GM21526 (cell line): ENCODE data around the gene ZNRF1.
"Not testable (repeated sequence)": the region's sequence is repeated elsewhere in the genome, so short reads cannot be mapped to it uniquely, and the experiment has no call there.

Source experiments
- ATAC-seq: cut with Tn5 transposase; IDR thresholded peaks from one replicate; pipeline ENCODE4 v1.9.1; 2021; ENCODE audit warnings: moderate library complexity; ENCODE audit not compliant: unreplicated experiment, low FRiP score

The ZNRF1 gene

DNA sequence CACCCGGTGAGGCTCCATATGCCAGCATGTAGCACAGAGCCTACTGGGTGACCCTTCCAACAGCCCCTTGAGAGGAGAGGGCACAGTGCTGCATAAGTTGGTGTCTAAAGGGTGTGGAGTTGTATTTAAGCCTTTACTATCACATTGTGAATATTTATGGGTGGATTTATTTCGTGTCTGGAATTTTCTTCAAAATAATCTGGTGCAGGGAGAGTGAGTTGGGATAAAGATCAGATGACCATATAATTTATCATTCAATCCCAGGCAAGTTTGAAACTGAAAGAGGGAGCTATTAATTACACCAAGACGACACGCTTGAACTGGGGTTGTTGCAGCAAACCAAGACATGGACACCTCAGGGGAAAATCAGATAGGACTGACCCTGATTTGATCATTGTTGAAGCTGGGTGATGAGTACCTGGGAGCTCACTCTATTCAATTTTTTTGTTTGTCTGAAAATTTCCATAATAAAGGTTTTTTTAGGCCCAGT lies 75.5 kb downstream of the ZNRF1 start:
- no peak for ATAC-seq

DNA sequence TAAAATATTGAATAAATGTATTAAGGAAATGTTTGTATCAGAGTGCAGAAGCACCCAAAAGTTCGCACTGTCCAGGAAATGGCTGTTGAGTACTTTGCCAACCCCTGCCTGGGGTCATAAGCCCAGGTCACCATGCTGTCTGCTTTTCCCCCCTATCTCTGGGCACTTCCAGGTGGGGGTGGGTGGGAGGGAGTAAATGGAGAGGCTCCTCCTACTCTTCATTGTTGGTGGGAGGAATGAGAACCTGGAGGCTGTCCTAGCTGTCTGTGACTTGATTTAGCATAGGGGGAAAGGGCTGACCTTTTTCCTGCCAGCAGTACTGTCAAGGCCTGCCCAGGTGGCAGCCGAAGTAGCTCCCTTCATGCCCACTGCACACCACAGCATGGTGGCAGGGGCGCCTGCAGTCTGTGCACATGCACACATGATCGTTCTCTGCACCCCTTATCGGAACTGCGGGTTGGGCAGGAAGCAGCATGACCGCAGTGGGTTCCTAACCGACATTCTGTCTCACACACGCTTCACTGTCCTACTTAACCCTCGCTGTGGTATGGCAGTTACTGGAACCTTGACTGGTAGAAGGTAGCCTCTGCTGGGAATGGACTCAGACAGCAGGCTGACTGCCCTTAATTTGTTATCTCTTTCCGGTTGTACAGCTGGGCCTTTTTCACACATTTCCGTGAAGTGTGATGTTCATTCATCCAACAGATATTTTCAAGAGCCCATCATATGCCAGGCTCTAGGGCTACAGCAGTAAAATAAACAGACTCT lies 76.3 kb downstream of the ZNRF1 start:
- ATAC-seq, result peak; percentile 96

DNA sequence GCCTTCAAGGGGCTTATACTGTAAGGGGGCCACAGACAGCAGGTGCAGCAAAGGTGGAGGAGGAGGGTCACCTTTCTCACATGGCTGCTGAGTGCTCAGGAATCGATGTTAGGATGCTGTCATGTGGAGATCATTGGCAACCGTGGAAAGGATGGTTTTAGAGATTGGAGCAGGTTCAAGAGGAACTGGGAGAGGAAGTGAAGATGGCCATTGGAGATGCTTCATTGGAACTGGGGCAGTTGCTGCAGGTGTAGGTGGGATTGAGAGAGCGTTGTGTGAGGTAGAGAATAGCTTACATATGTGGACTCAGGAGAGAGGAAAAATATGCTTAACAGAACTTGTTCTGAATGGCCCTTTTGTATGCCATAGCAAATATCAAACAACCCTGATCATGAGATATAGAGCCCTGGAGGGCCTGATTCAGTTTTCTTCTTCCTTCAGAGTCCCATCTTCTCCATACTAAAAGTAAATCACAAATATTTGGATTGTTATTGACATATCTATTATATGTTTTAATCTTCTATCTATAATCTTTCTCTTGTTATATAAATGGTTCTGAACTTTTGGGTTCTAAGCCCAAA lies 77.0 kb downstream of the ZNRF1 start:
- ATAC-seq, result no peak

DNA sequence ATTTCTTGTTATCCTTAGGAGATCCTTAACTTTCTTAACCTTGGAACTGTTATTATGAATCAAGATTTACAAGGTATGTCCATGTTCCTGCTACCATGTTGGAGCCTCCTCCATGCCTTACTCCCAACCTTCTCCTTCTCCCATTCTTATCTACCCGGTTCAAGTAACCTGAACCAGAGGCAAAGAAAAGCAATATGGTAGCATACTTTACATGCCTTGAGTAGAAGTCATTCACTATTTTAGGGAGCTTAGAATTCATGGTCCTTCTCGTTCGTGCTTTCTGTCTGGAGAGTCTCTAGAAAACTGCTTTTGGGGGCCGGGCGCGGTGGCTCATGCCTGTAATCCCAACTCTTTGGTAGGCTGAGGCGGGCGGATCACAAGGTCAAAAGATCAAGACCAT lies 80.1 kb downstream of the ZNRF1 start:
- no peak for ATAC-seq

DNA sequence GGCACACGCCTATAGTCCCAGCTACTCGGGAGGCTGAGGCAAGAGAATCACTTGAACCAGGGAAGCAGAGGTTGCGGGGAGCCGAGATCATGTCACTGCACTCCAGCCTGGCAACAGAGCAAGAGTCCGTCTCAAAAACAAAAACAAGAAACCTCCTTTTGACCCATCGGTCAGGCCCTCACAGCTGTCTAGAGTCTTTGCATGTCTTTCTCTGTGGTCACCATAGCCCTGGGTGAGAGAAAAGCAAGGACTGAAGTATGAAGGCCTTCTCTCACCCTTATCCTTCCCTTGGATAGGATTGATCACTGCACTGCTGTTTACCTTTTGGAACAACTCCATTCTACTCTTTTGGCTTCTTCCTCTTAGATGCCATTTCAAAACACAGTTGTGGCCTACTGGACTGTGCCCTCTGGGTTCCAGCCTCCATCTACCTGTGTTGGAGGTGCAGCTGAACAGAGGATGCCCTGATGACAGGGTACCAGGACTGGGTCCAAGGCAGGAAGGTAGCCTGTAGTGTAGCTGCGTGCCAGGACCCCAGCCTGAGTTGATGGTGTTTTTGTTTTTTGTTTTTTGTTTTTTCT lies 80.6 kb downstream of the ZNRF1 start:
- ATAC-seq, result no peak

DNA sequence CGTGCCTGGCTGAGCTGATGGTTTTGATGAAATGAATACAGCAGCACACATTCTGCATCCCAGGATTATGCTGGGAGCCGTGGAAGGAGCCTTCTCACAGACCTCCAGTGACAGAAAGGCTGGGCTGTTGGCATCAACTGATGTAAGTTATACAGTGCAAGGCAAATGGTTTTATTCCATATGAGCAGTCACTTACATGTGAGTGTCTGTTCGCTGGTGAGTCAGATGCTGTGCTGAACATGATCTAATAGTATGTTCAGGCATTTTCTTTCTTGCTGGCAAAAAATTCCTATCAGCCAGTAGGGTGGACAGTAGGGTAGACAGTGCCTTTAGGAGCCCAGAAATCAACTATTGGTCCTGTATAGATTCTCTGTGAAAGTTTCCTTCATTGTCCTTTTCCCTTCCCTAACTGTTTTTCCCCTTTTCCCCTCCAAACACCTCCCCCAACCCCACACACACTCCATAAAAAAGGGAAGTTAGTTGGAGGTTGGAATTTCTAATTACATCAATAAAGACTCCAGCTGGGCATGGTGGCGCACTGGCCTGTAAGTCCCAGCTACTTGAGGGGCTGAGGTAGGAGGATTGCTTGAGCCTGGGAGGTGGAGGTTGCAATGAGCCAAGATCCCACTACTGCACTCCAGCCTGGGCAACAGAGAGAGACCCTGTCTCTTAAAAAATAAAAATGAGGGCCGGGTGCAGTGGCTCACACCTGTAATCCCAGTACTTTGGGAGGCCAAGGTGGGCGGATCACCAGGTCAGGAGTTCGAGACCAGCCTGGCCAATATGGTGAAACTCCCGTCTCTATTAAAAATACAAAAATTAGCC lies 81.6 kb downstream of the ZNRF1 start:
- ATAC-seq, result no peak

DNA sequence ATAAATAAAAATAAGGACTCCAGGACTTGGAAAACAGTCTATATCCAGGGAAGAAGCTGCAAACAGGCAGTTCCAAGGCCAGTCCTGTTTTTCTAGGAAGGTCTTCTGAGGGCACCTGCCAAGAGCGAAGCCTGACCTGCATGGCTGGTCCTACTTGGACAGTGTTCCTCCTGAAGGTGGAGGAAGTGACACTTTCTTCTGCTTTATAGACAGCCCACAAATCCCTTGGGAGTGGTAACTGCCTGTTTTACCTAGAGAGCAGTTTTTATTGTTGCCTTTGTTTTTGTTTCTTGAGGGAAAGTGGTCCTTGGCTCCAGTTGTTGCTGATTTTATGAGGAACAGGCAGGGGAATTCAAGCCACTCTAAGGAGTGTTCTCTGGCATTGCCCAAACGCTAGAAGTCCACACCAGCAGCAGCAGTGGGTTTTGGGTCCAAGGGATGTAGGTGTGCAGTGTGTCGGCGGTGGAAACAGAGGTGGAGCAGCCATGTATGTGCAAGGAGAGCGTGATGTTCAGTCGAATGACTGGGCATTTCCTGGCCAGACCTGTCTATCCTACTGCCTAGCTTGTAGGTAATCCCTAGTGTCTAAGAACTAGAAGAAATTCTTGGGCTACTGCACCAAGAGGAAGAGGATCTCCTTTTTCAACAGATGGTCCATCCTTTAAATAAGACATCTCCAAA lies 82.5 kb downstream of the ZNRF1 start:
- no peak for ATAC-seq

DNA sequence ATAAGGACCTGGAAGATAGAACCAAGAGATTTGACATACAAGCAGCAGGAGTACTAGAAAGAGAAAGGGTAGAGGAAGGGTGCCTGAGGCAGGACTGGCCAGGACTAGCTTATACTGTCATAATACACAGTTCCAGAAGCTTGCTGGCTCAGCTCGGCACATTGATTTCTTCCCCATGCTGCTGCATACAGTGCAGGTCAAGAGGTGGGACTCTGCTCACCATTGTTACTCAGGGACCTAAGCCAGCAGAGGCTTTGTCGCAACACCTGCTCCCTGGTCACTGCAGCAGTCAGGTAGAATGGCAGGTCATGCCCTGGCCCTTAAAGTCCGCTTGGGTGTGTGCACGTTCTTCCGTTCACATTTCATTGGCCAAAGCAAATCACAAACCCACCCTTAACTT lies 85.0 kb downstream of the ZNRF1 start:
- no peak for ATAC-seq

DNA sequence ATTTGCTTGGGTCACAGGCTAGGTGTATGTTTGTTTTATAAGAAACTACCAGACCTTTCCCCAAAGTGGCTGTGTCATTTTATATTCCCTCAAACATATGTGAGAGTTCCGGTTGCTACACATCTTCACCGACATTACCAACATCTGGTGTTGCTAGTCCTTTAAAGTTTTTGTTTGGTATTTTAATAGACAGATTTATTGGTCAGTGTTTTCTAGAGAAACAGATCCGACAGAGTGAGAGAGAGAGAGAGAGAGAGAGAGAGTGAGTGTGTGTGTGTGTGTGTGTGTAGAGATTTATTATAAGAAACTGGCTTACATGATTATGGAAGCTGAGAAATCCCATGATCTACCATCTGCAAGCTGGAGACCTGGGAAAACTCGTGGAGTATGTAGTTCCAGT lies 86.7 kb downstream of the ZNRF1 start:
- no peak for ATAC-seq

DNA sequence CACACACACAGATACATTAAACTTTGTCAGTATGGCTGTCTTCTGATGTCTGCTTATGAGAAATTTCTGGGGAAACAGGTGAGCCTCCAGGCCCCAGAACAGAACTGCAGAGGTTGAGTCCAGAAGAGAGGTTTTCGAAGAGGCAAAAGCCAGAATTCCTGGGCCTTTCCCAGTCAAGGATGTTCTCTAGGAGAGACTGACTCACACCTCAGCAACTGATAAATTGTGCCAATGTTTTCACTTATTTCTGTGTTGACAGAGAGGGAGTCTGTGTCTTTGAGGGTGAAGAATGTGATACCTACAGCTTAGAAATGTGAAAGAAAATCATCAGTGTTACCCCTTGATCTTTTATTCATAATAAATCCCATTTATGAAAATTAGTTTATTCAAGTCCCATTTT lies 87.5 kb downstream of the ZNRF1 start:
- ATAC-seq, result no peak

DNA sequence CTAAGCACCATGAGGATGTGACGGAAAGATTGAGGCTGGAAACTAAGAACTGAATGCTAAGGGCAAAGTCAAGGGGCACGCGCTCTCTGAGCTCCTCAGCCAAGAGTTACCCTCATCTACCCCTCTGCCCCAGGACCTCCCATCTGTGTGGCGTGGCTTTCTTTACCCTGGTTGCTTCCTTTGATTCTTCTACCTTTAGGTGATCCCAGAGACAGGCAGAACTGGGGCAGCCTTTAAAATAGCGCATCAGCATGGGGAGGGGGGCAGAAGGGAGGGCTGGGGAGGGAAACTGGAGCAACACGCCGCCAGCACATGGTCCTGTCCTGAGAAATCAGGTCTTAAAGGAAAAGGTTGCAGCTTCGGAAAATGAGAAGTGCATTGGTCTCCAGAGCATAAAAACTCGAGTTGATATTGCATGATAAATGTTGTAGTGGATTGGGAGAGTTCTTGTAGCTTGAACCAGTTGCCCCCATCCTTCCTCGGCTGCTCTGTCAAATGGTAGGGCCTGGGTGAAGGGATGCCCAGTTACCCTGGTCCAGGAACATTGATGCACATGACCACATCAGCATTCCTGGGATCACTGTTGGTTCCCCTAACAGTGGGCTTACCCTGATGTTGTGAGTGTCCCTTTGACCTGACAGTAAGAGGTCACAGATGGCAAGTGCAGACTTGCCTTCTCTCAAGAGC lies 88.0 kb downstream of the ZNRF1 start:
- ATAC-seq, result no peak

DNA sequence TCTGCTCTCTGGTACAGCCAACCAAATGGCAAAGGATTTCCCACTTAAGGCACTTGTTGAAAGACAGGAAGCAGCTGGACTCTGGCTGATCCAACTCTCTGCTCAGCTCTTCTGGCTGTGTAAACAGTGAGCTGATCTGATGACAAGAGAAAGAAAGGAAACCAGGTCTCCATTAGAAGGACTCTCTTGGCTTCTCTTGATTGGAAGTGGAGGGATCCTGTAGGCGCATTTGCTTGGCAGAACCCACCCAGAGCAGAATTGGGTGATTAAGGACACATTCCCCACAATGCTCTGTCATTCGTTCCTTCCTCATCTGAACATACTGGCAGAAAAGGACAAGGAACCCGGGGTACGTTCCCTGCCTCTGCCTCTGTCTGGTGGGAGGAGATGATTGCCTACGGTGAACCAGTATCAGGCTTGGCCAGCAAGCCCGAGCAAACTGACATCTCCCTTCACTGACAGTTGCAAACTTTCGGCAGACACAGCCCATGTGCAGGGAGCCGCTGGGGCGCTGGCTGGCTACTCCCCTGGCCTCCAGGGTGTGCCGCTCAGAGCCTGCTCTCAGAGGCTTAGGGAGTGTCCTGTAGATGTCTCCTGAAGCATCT lies 88.7 kb downstream of the ZNRF1 start:
- ATAC-seq, result no peak

DNA sequence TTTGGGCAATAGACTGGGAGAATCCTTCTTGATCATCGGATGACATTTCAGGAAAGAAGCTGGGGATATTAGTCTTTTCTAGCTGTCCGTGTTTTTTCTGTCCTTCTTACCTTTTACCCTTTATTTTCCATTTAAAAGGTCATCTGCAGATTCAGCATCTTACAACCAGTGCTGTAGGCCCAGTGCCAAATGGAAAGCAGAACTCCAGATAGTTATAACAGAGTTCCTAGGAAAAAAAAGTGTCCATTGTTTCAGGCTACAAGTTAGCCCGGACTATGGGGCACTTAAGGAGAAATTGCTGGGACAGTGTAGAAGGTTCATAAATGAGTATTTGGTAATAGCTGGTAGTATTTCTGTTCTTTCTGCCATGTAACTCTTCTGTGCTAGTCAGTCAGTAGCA lies 89.4 kb downstream of the ZNRF1 start:
- ATAC-seq, result no peak

DNA sequence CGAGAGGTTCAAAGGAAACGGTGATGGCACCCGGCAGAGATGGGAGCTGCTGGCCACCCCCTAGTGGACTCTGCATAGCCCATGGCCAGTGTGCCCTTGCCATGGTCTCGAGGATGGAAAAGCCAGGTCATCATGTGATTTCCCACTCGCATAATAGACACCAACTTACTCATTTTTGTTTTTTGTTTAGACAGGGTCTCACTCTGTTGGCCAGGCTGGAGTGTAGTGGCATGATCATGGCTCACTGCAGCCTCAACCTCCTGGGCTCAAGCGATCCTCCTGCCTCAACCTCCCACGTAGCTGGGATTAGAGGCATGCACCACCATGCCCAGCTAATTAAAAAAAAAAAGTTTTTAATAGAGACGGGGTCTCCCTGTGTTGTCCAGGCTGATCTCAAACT lies 90.1 kb downstream of the ZNRF1 start:
- ATAC-seq, result no peak

DNA sequence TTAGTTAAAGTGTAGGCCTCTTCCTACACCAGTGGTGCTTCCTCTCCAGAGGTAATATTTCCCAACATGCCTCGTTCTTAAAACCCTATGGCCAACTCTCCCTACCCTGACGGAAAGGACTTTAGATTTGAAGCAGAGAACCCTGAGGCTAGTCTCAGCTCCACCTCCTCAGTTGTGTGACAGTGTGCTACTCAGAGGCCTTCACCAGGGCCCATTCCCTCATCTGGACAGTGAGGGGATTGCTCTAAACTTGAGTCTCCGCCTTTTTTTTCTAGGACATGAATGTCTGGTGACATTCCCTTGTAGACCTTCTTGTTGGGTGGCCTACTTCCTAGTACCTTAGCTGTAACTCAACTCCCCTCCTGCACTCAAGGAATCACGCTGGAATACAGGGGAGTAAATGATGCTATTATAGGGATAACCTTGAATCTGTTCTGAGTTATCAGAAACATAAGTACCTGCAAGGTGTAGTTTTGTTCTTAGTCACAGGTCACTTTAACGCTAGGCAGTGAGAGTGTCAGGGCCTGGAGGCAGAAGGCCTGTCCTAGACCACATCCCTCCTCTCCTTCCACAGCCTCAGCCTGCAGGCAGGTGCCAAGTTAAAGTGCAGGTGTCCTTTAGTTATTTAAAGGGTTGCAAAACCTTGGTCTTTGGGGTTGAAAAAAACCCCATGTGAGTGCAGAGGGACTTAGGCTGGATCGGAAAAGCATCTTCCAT lies 90.8 kb downstream of the ZNRF1 start:
- no peak for ATAC-seq

DNA sequence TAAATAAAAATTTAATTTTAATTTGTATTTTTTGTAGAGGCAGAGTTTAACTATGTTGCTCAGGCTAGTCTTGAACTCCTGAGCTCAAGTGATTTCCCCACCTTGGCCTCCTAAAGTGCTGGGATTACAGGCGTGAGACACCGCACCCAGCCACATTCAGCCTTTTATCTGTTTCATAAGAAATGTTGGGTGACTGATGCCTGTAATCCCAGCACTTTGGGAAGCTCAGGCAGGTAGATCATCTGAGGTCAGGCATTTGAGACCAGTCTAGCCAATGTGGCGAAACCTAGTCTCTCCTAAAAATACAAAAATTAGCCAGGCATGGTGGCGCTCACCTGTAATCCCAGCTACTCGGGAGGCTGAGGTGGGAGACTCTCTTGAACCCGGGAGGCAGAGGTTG lies 92.1 kb downstream of the ZNRF1 start:
- not testable (repeated sequence) for ATAC-seq

DNA sequence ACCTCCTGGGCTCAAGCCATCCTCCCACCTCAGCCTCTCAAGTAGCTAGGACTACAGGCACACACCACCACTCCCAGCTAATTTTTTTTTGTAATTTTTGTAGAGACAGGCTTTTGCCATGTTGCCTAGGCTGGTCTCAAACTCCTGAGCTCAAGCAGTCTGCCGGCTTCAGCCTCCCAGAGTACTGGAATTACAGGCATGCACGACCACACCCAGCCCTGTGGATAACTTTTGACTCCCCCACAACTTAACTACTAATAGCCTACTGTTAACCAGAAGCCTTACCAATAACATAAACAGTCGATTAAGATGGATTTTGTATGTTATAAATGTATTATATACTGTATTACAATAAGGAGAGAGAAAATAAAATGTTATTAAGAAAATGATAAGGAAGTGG lies 92.8 kb downstream of the ZNRF1 start:
- not testable (repeated sequence) for ATAC-seq

DNA sequence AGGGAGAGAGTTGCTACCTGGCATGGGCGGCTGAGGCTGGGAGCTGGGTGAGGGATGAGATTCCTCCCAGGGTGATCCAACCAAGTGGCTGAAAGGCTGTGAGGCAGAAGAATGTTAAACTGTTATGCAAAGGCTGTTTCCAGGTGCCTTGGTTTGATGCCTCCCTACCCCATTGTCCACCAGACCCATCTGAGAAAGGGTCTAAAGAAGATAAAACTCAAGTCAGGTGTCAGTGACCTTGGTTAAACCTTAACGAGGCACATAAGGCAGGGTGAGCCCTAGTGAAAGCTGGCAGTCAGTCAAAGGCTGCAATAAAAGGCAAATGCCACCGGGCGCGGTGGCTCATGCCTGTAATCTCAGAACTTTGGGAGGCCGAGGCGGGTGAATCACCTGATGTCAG lies 94.0 kb downstream of the ZNRF1 start:
- no peak for ATAC-seq
